Ishikawa (cell line): ENCODE results near the gene PHC1.

Source experiments
- CEBPB ChIP-seq: IDR thresholded peaks from 2 replicates; pipeline ENCODE4 v1.6.1; 2012
- CREB1 ChIP-seq: IDR thresholded peaks from 2 replicates; pipeline ENCODE4 v1.6.1; 2012; ENCODE audit warnings: low read depth
- EGR1 ChIP-seq: IDR thresholded peaks from 2 replicates; pipeline ENCODE4 v1.6.1; 2012
- EP300 ChIP-seq: IDR thresholded peaks from 2 replicates; pipeline ENCODE4 v1.6.1; 2012; ENCODE audit warnings: borderline replicate concordance
- FOXM1 ChIP-seq: IDR thresholded peaks from 2 replicates; pipeline ENCODE4 v1.6.1; 2012; ENCODE audit warnings: low read depth, borderline replicate concordance
- MAX ChIP-seq: IDR thresholded peaks from 2 replicates; pipeline ENCODE4 v1.6.1; 2012
- NFIC ChIP-seq: IDR thresholded peaks from 2 replicates; pipeline ENCODE4 v1.6.1; 2012
- RAD21 ChIP-seq: IDR thresholded peaks from 2 replicates; pipeline ENCODE4 v1.6.1; 2012; ENCODE audit warnings: low read depth
- REST ChIP-seq: IDR thresholded peaks from 2 replicates; pipeline ENCODE4 v1.6.1; 2012; ENCODE audit warnings: low read depth, mild to moderate bottlenecking
- TAF1 ChIP-seq: IDR thresholded peaks from 2 replicates; pipeline ENCODE4 v1.6.1; 2012; ENCODE audit warnings: low read depth, mild to moderate bottlenecking
- TCF12 ChIP-seq: IDR thresholded peaks from 2 replicates; pipeline ENCODE4 v1.6.1; 2012; ENCODE audit warnings: low read depth
- TEAD4 ChIP-seq: IDR thresholded peaks from 2 replicates; pipeline ENCODE4 v1.6.1; 2012
- USF1 ChIP-seq: IDR thresholded peaks from 2 replicates; pipeline ENCODE4 v1.6.1; 2012
- YY1 ChIP-seq: IDR thresholded peaks from 2 replicates; pipeline ENCODE4 v1.6.1; 2012; ENCODE audit warnings: low read depth
- ZBTB7A ChIP-seq: IDR thresholded peaks from 2 replicates; pipeline ENCODE4 v1.6.1; 2012; ENCODE audit warnings: low read depth

PHC1 gene

GRCh38 chr12:8956073-8956472, 41.8 kb downstream of the PHC1 start:
- TF ChIP-seq FOXM1 (no peak), MAX (no peak), TAF1 (no peak)

GRCh38 chr12:8956772-8957171, 42.5 kb downstream of the PHC1 start:
- TF ChIP-seq TAF1 = no peak
- TF ChIP-seq EP300 = no peak
- TF ChIP-seq TEAD4 = no peak
- no peak for TF ChIP-seq MAX
- no peak for TF ChIP-seq FOXM1
- no peak for TF ChIP-seq REST
- TF ChIP-seq NFIC = no peak
- TF ChIP-seq CEBPB = no peak
- no peak for TF ChIP-seq USF1
- no peak for TF ChIP-seq ZBTB7A
- no peak for TF ChIP-seq RAD21
- no peak for TF ChIP-seq YY1
- TF ChIP-seq CREB1 = no peak
- TF ChIP-seq TCF12 = no peak
- TF ChIP-seq EGR1 = no peak

GRCh38 chr12:8957561-8957960, 43.3 kb downstream of the PHC1 start:
- no peak for TF ChIP-seq TCF12
- no peak for TF ChIP-seq CEBPB
- no peak for TF ChIP-seq FOXM1
- no peak for TF ChIP-seq MAX
- TF ChIP-seq REST = no peak

GRCh38 chr12:8958066-8958465, 43.8 kb downstream of the PHC1 start:
- TF ChIP-seq TEAD4 = no peak
- TF ChIP-seq YY1 = no peak
- no peak for TF ChIP-seq FOXM1
- TF ChIP-seq EGR1 = no peak

- TF ChIP-seq CREB1 = no peak
- no peak for TF ChIP-seq NFIC
- no peak for TF ChIP-seq TCF12
- no peak for TF ChIP-seq CEBPB
- no peak for TF ChIP-seq TAF1
- TF ChIP-seq FOXM1 = no peak
- TF ChIP-seq EP300 = no peak
- TF ChIP-seq ZBTB7A = no peak
- no peak for TF ChIP-seq TEAD4
- TF ChIP-seq RAD21 = no peak
Measured at GRCh38 chr12:8960176-8960575, 45.9 kb downstream of the PHC1 start.

- TF ChIP-seq YY1 (no peak), REST (no peak), USF1 (no peak), TEAD4 (no peak), CEBPB (no peak), NFIC (no peak), TAF1 (no peak), MAX (no peak), TCF12 (no peak), EGR1 (no peak), EP300 (no peak), RAD21 (no peak), CREB1 (no peak), ZBTB7A (no peak), FOXM1 (no peak)
Measured at GRCh38 chr12:8968761-8969160, 54.5 kb downstream of the PHC1 start.
